IMR-90 (cell line): ENCODE results near the gene TNIP2. TPM values are rescaled to one million over a fixed set of nuclear protein-coding genes. Genes with fewer than 3 reads are reported as not detected.
"Not testable (repeated sequence)": the region's sequence is repeated elsewhere in the genome, so short reads cannot be mapped to it uniquely, and the experiment has no call there.

ENCODE experiments used
- ATAC-seq: fragments of 200-7000 bp; cut with Tn5 transposase; 2 replicates; pipeline ENCODE4 v1.9.1; 2020; ENCODE audit warnings: low read depth, mild to moderate bottlenecking, moderate library complexity
- BruUV-seq: library from RNA; stranded (reverse); fragments of 400-500 nt; replicated peaks from 2 replicates; lab custom pipeline; 2021; lab: Mats Ljungman, UMichigan
- CTCF ChIA-PET: fragments of 300-600 bp; formaldehyde crosslinking; extraction: SDS; loops from one replicate; lab custom pipeline; 2021; ENCODE audit warnings: antibody characterized with exemption; lab: Yijun Ruan, JAX
- POLR2A ChIA-PET: fragments of 300-600 bp; sonication (Branson Sonifier 250); formaldehyde crosslinking; loops from one replicate; lab custom pipeline; 2022; ENCODE audit warnings: antibody characterized with exemption; ENCODE audit not compliant: unreplicated experiment; lab: Charles Lee
- DNase-seq: peaks from one replicate; pipeline ENCODE4 v3.0.0; 2013
- H2AFZ ChIP-seq: replicated peaks from 2 replicates; pipeline ENCODE3; 2013; ENCODE audit warnings: low read length, mild to moderate bottlenecking; ENCODE audit not compliant: poor library complexity
- H2AK5ac ChIP-seq: 2 replicates; pipeline ENCODE4 v1.6.1; 2013; ENCODE audit warnings: low read depth, low read length, inconsistent platforms
- H2AK9ac ChIP-seq: replicated peaks from 2 replicates; pipeline ENCODE3; 2013; ENCODE audit warnings: mild to moderate bottlenecking, low read depth, low read length, moderate library complexity; ENCODE audit not compliant: poor library complexity
- H2BK120ac ChIP-seq: 2 replicates; pipeline ENCODE4 v1.6.1; 2013; ENCODE audit warnings: low read depth, low read length, inconsistent platforms
- H2BK15ac ChIP-seq: 3 replicates; pipeline ENCODE4 v1.6.1; 2013; ENCODE audit warnings: low read depth, low read length, inconsistent platforms
- H2BK20ac ChIP-seq: 2 replicates; pipeline ENCODE4 v1.6.1; 2013; ENCODE audit warnings: low read depth, mild to moderate bottlenecking, inconsistent platforms, low read length, moderate library complexity
- H2BK5ac ChIP-seq: 2 replicates; pipeline ENCODE4 v1.6.1; 2013; ENCODE audit warnings: mild to moderate bottlenecking, low read depth, low read length, inconsistent platforms; ENCODE audit not compliant: poor library complexity, severe bottlenecking
- H3K14ac ChIP-seq: replicated peaks from 2 replicates; pipeline ENCODE4 v1.6.1; 2013; ENCODE audit warnings: low read depth, low read length, inconsistent platforms
- H3K18ac ChIP-seq: 2 replicates; pipeline ENCODE4 v1.6.1; 2013; ENCODE audit warnings: low read depth, low read length, control low read depth
- H3K23ac ChIP-seq: 2 replicates; pipeline ENCODE4 v1.6.1; 2013; ENCODE audit warnings: low read depth, low read length, inconsistent platforms
- H3K27ac ChIP-seq: 2 replicates; pipeline ENCODE4 v1.5.1; 2013; ENCODE audit warnings: mild to moderate bottlenecking, control low read depth, low read length; ENCODE audit not compliant: insufficient read depth
- H3K27me3 ChIP-seq: 2 replicates; pipeline ENCODE4 v1.6.1; 2013; ENCODE audit warnings: low read length; ENCODE audit not compliant: control insufficient read depth, insufficient read depth
- H3K36me3 ChIP-seq: 2 replicates; pipeline ENCODE4 v1.6.1; 2013; ENCODE audit warnings: low read length, mixed read lengths; ENCODE audit not compliant: control insufficient read depth, insufficient read depth
- H3K4ac ChIP-seq: 2 replicates; pipeline ENCODE4 v1.6.1; 2013; ENCODE audit warnings: low read depth, low read length, inconsistent platforms
- H3K4me1 ChIP-seq: 2 replicates; pipeline ENCODE4 v1.6.1; 2013; ENCODE audit warnings: low read length, mixed read lengths; ENCODE audit not compliant: control insufficient read depth, insufficient read depth
- H3K4me2 ChIP-seq: 2 replicates; pipeline ENCODE4 v1.6.1; 2013; ENCODE audit warnings: low read depth, mild to moderate bottlenecking, control low read depth, low read length, moderate library complexity
- H3K4me3 ChIP-seq: 2 replicates; pipeline ENCODE4 v1.5.1; 2013; ENCODE audit warnings: low read depth, mild to moderate bottlenecking, control low read depth, low read length, moderate library complexity; ENCODE audit not compliant: insufficient read depth
- H3K56ac ChIP-seq: 2 replicates; pipeline ENCODE4 v1.6.1; 2013; ENCODE audit warnings: low read length, inconsistent platforms; ENCODE audit not compliant: insufficient read depth; ENCODE audit errors: extremely low read depth
- H3K79me1 ChIP-seq, 2 experiments: 2 replicates each; pipeline ENCODE4 v1.6.1; 2013; ENCODE audit warnings: low read length in 2 of 2, inconsistent platforms in 1 of 2, low read depth in 1 of 2
- H3K9ac ChIP-seq: 2 replicates; pipeline ENCODE4 v1.6.1; 2013; ENCODE audit warnings: low read depth, low read length, control low read depth
- H3K9me1 ChIP-seq: 2 replicates; pipeline ENCODE4 v1.6.1; 2013; ENCODE audit warnings: low read length, inconsistent platforms; ENCODE audit not compliant: insufficient read depth
- H3K9me3 ChIP-seq: 2 replicates; pipeline ENCODE4 v1.6.1; 2013; ENCODE audit warnings: low read length; ENCODE audit not compliant: control insufficient read depth, insufficient read depth
- H4K20me1 ChIP-seq: 2 replicates; pipeline ENCODE4 v1.6.1; 2013; ENCODE audit warnings: low read length, inconsistent platforms; ENCODE audit not compliant: insufficient read depth
- H4K5ac ChIP-seq: 2 replicates; pipeline ENCODE4 v1.6.1; 2013; ENCODE audit warnings: mild to moderate bottlenecking, low read depth, low read length, control low read depth
- H4K8ac ChIP-seq, 2 experiments: 2 replicates each; pipeline ENCODE4 v1.6.1; 2013; ENCODE audit warnings: low read depth in 2 of 2, low read length in 2 of 2, control low read depth in 1 of 2, inconsistent platforms in 1 of 2
- H4K91ac ChIP-seq: 2 replicates; pipeline ENCODE4 v1.6.1; 2013; ENCODE audit warnings: low read depth, low read length, inconsistent platforms; ENCODE audit not compliant: insufficient read depth
- WGBS, 2 experiments: methylation state at CpG; one replicate each; pipeline versions ENCODE4 v1.1.5 to v1.1.7; 2013; ENCODE audit warnings: missing lambda C conversion rate in 2 of 2; ENCODE audit not compliant: insufficient read length in 1 of 2; ENCODE audit errors: extremely low coverage in 2 of 2; 5-methylcytosine and 5-hydroxymethylcytosine counted together
- dilution Hi-C: fragments of 300-500 bp; cut with HindIII; formaldehyde crosslinking; loops from one replicate; pipeline ENCODE4 v1.14.3; 2018; ENCODE audit warnings: low sequenced_read_pairs; ENCODE audit not compliant: unreplicated experiment
- in situ Hi-C: fragments of 300-500 bp; cut with MboI; formaldehyde crosslinking; loops from 3 replicates; pipeline ENCODE4 v1.14.3; 2019; ENCODE audit warnings: low sequenced_read_pairs, inconsistent platforms, mixed read lengths
- intact Hi-C: fragments of 100-400 bp; cut with micrococcal nuclease; formaldehyde crosslinking; loops from 2 replicates; pipeline ENCODE4 v1.10.0; 2022
- polyA plus RNA-seq, 3 experiments: library from polyadenylated mRNA; depleted of rRNA; stranded (reverse); fragments of >200 nt; gene quantifications; 2 replicates each; pipeline ENCODE4 v1.2.3, GENCODE V29; 2012; ENCODE audit warnings: low replicate concordance in 1 of 3
- total RNA-seq: library from RNA; depleted of rRNA; stranded (reverse); fragments of >200 nt; gene quantifications from 2 replicates; pipeline ENCODE4 v1.2.3, GENCODE V29; 2012

TNIP2 gene
- total and polyA plus RNA-seq, 2 of the 4 experiments (the other 2 are of a cell fraction) = 33.3 to 38.5 TPM

- H3K4ac ChIP-seq, H3K23ac ChIP-seq, ATAC-seq, CTCF ChIA-PET, H3K4me2 ChIP-seq, H2AFZ ChIP-seq, H3K27me3 ChIP-seq, DNase-seq, H4K20me1 ChIP-seq, H2AK5ac ChIP-seq, H3K9me3 ChIP-seq, H3K9me1 ChIP-seq, H2BK120ac ChIP-seq, H4K91ac ChIP-seq, H3K56ac ChIP-seq, H2BK5ac ChIP-seq, POLR2A ChIA-PET, intact Hi-C loops, BruUV-seq, H4K8ac ChIP-seq, H3K4me1 ChIP-seq, H3K27ac ChIP-seq, H3K9ac ChIP-seq, in situ Hi-C loops, H2AK9ac ChIP-seq, H3K14ac ChIP-seq, H2BK15ac ChIP-seq, H2BK20ac ChIP-seq, dilution Hi-C loops, H3K18ac ChIP-seq, H4K5ac ChIP-seq, H3K4me3 ChIP-seq: not testable (repeated sequence)
- 95% methylated on average over 14 of the region's 17 CpGs; no CpG with 5 or more reads in 1 of the 2 experiments for WGBS, 2 experiments
- Histone ChIP-seq H3K36me3 (peaks cover 26% of the 10 kb centered on the region), H3K79me1 (peaks cover 8 to 15% of the 10 kb centered on the region in 2 experiments; a peak in 3 of 4 replicates)
Observed at GRCh38 chr4:2726881-2727280, 29.3 kb downstream of the TNIP2 start.
